DMS 273 (cell line): ENCODE measurements around the gene CDH4.

Experiments
- DNase-seq: peaks from one replicate; lab custom pipeline; 2025; ENCODE audit not compliant: unreplicated experiment; lab: John Stamatoyannopoulos, UW

Gene CDH4

DNA sequence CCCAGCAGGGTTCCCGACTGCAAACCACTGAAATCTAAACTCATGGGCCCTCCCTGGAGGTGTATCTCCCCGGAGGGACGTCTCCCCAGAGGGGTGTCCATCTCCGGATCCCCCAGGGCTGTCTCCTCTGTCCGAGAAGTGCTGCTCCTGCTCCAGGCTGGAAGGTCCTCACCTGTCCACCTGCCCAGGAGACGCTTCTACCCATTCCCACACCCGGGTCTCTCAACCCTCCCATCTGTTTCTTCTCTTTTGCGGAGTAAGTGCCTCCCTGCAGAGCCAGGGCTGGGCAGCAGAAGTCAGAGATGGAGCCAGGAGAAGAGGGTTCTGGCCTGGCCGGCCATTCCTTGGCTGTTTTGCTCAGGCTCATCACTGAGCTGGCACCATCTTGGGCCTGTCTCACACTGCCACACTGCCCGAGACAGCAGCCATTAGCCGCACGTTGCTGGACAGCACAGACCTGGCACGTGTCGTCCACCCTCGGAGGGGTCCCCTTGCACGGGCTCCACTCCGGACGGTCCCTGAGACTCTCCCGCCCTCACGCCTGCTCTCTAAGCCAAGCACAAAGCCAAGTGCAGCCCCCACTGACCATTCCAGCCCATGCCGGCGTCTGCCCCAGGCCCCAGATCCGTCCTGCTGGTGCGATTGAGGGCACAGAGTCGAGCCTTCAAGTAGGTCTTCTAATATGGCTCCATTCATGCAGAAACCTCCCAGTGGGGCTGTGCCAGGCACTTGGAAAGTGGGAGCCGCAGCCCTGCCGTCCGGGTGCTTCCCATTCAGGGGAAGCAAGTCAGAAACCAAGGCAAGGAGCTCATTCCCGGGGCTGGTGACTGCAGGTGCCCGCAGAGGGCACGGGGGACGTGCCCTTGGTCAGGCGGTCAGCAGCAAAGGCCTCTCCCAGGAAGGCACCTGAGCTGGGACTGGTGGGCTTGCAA is 445.9 kb downstream of the CDH4 start:
- DNase-seq, result no peak

DNA sequence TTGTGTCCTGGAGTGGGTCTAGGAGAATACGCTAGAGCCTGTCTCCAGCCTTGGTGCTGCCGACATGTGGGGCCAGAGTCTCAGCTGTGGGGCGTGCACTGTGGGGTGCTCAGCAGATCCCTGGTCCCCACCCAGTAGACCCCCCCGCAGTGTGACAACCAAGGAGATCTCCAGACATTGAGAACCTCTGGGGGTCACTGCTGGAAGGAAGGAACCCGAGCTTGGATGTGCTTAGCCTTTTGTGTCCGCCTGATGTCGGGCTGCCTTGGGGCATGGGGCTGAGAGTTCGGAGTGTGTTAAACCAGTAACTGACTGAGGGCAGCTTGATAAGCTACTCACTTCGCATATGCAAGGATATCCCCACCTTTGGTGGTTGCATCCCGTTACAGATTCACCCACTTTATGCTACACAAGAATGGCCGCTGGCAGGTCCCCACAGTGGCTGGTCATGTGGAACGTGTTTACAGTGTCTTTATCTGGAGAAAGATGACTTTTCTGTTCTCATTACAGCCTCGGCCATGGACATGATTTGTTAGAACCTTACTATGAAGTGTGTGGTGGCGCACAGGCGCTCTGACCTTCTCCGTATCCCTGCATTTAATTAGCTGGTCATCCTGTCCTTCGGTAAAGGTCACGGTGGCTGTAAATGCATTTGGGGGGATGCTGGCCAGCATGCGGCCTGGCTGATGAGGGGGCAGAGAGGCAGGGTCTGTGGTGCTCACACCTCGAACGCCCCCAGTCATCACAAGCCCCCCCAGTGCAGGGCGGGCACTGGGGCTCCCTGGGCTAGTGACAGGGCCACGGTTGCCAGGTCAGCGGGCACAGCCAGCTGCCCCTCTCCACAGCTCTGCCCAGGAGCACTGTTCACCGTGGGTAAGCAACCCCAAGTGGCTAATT is 446.8 kb downstream of the CDH4 start:
- DNase-seq, result no peak

- no peak for DNase-seq
These were observed 447.7 kb downstream of the CDH4 start for GRCh38 chr20:61699495-61700374.

GRCh38 chr20:61700595-61701140 is 448.6 kb downstream of the CDH4 start:
- no peak for DNase-seq

- DNase-seq, result no peak
These were observed 449.3 kb downstream of the CDH4 start for GRCh38 chr20:61701401-61701800.

DNA sequence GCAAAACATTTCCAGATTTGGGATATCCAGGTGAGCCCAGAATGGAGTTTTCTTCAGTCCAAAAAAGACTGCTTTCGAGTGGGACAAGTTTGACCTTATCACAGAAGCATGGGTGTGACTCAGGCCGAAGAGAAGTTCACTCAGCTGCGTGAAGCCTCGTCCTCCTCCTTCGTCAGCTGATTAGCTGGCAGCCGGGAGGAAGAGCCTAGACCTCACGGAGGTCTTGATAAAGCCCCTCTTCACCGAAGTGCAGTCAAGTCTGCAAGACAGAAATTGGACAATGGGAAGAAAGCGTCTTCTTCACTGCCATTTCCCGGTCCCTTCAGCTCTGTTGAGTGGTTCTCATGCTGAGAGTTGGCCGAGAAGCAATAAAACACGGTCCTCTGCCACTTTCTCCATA is 449.7 kb downstream of the CDH4 start:
- DNase-seq, result no peak

- no peak for DNase-seq
These were observed 450.2 kb downstream of the CDH4 start for GRCh38 chr20:61702246-61702645.

DNA sequence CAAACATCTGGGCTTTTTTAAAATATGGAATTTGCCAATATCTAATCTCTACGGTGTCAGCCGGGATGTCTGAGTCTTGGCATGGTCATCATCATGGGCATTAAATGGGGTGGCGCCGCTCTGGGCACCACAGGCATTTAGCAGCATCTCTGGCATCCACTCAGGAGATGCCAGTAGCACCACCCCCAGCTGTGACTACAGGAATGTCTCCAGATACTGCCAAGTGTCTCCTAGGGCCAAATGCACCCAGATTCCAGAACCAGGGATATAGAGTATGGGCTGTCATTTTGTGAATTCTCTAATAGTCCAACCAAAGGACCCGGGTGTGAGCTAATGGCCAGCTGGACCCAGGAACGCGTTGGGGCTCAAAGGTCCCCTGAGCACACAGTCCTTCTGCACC is 452.6 kb downstream of the CDH4 start:
- no peak for DNase-seq

GRCh38 chr20:61705386-61706258 is 453.6 kb downstream of the CDH4 start:
- DNase-seq, result no peak

DNA sequence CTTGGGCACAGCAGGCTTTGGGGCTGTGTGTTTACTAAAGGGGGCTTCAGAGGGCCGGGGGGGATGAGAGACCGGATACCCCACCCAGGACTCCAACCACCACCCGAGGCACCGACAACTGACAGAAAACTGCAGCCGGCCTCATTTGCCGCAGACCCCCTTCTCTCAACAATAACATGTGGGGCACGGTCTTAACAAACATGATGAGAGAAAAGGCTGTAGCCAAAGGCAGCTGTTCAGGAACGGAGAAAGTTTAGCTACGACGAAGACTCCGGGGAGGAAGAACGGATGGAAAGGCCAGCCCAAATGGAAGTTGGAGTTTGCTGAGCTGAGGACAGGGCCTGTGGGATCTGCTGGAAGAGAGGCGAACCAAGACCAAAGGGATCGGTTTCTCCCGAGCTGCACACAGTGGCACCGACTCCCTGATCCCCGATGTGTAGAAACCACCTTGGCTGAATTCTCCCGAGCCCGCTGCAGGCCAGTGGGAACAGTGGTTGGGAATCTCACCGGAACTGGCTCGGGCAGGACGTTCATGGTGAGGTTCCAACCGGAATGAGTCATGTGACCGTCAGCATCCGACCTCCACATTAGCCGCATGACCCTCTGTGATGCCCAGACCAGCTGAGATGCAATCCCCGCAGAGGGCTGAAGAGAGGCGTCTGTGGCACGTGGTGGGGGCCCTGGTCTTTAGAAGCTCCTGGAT is 454.3 kb downstream of the CDH4 start:
- no peak for DNase-seq

DNA sequence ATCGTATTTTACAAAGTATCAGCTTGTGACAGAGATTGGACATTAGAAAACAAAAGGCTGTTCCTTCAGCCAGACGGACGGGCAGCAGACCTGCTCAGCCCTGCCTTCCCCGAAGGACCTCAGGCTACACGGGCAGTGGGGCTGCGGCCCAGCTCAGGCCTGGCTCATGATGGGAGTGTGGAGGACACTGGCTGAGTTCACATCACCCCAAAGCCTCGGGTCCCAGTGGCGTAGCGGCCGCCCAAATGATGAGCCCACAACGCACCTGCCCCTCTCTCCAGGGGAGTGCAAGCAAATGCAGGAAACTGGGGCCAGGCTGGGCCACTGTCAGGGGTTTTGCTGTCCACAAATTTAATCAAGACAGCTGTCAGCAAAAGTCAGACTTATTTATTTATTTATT is 456.8 kb downstream of the CDH4 start:
- no peak for DNase-seq

GRCh38 chr20:61710108-61710507 is 458.0 kb downstream of the CDH4 start:
- DNase-seq, result no peak

DNA sequence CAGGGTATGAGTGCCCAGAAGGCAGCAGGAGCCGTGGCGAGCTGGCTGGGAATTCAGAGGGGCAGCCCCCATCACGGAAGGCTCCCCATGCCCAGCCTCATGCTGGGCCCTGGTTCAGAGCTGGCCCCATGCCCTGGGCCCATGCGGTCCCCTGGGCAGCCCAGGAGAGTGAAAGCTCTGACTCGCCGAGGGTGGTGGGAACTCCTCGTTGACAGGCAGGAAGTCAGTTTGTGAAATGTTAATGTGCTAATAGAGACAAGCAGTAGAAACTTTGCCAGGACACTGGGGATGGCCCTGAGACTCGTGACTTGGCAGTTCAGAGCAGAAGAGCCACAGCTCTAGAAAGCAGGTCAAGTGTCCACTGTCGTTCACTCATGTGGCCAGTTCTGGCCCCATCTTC is 460.6 kb downstream of the CDH4 start:
- no peak for DNase-seq

- no peak for DNase-seq
These were observed 466.4 kb downstream of the CDH4 start for GRCh38 chr20:61718361-61719005.

DNA sequence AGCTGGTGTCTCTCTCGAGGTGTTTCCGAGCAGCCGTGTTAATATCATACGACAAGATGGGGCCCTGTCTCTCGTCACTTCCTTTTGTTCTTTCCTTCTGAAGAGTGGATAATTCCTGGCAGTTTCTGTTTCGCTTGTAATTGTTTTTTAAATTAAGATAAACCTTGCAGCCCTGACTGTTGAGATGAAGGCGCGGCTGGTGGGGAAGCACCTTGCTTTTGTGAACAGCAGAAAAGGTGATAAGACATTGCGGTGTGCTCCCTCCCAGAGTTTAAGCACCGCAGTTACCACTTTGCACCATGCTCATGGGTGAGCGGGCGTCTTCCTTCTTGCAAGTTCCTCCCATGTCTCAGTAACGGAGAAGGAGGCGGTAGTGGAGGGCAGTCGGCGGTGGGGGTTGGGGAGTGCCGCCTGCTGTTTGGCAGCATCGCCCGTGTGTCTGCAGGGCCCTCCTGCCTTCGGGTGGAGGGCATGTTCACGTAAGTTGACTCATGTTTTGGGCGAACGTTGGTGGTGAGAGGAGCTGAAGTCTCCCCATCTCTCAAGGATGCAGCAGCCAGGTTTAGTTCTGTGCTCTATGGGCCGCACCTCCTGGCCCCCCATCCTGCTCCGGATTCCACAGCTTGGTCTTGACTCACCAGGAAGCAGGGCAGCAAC is 467.8 kb downstream of the CDH4 start:
- DNase-seq, result no peak

DNA sequence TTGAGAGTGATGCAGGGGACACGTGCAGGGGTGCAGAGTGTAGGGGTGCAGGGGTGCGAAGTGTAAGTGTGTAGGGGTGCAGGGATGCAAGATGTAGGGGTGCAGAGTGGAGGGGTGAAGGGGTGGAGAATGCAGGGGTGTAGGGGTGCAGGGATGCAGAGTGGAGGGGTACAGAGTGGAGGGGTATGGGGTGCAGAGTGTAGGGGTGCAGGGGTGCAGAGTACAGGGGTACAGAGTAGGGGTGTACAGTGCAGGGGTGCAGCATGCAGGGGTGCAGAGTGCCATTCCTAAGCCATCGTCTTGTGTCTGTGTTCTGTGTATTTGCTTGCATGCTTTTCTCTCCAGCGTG is 468.3 kb downstream of the CDH4 start:
- DNase-seq, result no peak

DNA sequence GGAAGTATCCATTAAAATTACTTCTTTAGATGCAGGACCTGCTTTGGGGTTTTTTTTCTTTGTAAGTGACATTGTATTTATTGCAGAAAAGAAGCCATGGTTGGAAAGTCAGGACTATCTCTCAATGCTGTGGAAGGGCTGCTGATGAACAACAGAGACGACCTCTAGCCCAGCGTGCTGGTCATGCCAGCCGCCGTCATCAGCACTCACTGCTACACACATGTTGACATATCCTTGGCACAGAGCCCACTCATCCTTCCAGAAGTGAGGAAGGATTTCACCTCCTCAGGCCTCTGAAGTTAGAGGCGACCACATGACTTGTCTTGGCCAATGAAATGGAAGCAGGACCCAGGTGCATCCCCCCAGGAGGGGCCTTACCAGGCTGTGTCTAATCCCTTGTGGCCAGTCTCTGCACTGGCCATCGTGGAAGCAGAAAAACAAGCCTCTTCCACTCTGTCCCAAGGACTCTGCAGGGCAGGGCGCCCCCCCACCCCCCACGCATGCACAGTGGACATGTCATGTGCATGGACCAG is 470.2 kb downstream of the CDH4 start:
- no peak for DNase-seq
